NK-92 treated with Interleukin-12 subunit alpha and Interleukin-12 subunit beta, amount 100 ng/mL, for 24 hours (cell line): ENCODE data around the gene OSBPL1A.
A peak's percentile ranks its signal among the peaks of the same experiment; 100 is the strongest.
"Not testable (repeated sequence)": the region's sequence is repeated elsewhere in the genome, so short reads cannot be mapped to it uniquely, and the experiment has no call there.

Experiments
- DNase-seq: peaks from one replicate; lab custom pipeline; 2025; lab: John Stamatoyannopoulos, UW

The OSBPL1A gene

DNA sequence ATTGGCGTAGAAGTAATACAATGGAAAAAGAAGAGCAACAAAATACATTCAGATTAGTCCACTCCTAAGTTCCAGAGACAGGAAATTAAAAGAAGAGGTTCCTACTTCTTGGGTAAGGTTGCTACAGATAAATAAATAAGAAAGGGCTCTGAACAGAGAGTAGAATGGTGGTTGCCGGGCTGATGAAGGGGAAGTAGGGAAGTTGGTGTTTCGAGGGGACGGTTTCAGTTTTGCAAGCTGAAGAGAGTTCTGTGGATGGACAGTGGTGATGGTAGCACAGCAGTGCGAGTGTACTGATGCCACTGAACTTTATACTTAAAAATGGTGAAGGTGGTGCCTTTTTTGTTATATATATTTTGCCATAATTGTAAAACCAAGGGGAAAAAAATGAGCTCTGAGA, 210.6 kb downstream of the OSBPL1A start:
- no peak for DNase-seq

DNA sequence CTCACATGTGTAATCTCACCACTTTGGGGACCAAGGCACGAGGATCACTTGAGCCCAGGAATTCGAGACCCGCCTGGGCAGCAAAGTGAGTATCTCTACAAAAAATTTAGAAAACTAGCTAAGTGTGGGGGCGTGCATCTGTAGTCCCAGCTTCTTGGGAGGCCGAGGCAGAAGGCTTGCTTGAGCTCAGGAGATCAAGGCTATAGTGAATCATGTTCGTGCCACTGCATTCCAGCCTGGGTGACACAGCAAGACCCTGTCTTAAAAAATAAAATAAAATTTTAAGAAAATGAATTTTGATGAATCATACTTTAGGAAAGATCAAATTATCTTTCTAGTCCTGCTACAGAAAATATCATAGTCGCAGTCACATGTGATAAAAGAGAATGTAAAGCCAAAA, 211.8 kb downstream of the OSBPL1A start:
- DNase-seq = no peak

DNA sequence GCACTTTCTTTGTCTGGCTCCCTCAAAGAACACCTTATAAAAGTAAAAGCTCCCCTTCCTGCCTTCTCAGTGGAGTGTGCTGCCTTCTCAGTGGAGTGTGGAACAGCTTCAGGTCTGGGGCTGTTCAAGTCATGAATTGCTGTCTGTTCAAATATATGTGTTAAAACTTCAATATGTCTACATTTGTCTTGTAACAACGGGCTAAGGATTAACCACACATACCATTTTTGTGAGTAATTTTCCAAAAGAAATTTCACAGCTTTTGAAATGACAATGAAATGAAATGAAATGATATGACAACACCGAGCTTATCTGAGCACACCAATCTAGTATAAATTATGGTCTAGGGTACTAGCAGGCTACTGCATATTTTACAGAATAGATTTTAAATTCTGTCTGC, 215.8 kb downstream of the OSBPL1A start:
- DNase-seq = no peak

DNA sequence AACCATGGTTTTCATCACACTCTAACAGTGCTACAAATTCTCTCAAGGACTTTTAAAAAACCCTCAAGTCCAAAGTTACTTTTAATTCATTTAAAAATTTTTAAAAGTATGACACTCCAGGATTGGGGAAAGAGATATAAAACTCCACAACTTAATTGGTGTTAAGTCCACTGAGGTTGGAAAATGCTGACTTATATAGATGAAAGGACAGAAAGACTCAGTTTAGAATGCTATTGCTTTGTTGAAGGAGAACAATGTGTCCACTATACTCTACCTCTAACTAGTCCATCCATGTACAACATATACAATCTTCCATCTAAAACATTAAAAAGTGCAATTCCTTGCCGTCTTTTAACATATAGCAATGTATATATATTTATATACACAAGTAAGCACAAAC, 217.6 kb downstream of the OSBPL1A start:
- no peak for DNase-seq

DNA sequence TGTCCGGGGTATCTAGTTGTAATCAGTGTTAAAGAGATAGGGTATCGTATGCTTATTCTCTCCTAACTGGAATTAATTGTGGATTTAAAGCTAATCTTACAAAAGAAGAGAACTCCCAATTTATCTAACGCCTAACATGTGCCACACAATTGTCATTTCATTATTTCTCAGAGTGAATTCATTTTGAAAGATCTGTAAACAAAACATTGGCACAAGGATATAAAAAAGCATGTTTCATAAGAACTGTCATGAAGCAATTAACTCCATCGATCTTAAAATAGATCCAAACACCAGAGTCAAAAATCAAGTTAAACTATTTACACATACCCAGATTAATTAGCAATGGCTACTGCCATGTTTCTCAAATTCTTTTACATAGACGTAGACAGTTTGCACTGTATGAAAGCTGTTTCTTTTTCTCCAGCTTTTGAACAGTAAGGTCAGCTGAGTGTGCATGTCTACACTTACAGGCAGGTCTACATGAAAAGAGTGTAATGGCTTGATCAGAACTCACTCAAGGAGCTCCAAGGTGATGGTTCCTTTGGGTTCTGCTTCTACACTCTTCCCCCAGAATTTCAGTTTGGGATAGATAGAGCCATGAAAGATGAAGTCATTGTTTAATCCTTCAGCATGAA, 220.0 kb downstream of the OSBPL1A start:
- no peak for DNase-seq

DNA sequence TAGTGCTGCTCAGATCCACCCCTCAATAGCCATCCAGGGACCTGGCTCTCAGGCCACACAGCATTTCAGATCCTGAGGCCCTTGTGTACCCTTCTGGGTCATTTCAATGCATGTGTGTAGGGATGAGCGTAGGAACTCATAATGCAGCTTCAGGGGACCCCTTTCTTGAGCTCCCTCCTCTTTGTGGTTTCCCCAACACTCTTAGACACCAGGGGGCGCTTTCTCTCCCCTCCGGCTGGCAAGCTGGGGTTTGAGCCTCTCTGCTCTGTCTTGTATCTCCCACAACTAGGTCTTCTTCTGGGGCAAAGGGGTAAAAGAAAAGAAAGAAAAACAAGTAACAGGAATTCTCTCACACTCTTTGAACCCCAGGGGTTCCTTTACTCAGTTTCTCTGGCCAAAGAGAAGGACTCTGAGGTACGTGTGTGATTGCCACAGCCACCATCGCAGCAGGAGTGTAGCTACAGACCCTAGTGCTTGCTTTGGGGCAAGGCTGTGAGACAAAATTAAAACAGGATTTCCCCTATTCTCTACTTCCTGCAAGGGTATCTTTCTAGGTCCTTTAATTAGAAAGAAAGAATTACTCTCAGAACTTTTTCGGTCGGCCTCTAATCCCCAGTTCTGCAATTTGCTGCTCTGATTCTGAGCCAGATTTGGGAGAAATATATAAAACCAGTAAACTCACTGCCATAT, 220.8 kb downstream of the OSBPL1A start:
- DNase-seq = peak; percentile 2

DNA sequence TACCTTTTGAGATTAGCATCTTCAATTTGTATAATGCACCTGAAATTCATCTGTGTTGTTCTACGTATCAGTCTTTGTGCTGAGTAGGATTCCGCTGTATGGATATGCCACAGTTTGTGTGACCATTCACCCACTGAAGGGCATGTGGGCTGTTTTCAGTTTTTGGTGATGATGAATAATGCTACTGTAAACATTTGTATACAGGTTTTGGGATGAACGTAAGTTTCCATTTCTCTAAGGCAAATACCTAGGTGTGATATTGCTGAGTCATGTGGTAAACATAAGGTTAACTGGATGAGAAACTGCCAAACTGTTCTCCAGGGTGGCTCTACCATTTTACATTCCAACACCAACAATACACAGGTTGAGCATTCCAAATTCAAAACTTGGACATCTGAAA, 223.6 kb downstream of the OSBPL1A start:
- no peak for DNase-seq

DNA sequence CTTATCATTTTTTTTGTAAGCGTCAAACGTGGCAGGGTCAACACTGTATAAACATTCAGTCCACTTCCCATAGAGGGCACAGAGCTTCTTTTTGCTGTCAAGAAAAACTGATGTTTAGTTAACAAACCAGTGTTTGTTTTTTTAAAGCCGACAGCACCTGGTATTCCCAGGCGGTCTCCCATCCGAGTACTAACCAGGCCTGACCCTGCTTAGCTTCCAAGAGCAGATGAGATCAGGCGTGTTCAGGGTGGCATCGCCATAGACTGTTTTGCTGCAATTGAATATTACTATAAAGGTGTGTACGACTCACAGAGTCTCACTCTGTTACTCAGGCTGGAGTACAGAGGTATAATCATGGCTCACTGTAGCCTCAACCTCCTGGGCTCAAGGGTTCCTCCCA, 227.3 kb downstream of the OSBPL1A start:
- no peak for DNase-seq

DNA sequence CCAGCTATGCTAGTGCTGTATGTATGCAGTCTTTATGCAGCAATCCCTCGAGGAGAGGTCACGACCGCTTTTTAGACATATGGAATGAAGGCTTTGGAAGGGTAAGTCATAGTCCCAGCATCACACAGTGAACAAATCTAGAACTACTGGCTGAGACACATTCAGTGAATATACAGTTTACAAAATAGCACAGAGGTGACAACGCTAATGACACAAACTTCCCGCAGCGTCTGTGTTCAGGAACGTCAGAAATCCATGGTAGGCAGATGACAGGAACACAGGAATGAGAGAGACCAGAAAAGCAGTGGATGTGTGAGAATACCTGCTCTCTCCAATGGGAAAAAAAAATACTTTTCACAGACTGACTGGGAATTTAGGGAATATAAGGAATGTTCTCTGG, 229.1 kb downstream of the OSBPL1A start:
- no peak for DNase-seq

DNA sequence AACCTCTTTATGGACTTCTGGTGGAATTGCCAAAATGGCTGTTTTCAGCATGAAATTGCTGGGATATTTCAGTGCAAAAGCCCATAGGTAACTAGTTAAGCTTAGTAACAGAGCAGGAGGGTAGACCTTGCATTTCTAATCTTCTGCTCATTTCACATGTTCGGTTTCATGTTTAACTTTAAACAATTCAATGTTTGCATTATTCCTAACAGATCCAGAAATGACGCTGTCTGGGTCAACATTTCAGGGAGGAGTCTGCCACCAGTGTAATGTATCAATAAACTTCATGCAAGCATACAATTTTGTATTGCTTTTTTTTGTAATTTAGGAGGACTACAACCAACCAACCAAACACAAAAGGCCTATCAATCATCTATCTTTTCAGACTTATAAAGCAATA, 236.3 kb downstream of the OSBPL1A start:
- DNase-seq = no peak

DNA sequence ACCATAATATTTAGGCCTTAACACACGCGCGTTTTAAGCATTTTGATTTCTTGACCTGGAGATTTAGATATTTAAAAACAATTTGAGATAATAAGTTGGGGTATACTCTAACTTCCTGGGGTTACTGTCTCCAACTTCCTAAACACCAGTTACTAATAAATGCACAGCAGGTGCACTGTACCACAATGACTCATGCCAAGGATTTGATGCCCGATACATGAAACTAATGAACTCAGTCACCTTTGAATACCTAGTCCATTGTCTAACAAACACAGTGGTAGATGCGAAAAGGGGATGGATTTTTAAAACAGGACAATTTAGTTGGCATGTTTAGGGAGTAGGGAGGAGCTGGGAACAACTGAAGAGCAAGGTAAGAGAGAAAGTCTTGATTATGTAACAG, 237.5 kb downstream of the OSBPL1A start:
- DNase-seq = no peak

DNA sequence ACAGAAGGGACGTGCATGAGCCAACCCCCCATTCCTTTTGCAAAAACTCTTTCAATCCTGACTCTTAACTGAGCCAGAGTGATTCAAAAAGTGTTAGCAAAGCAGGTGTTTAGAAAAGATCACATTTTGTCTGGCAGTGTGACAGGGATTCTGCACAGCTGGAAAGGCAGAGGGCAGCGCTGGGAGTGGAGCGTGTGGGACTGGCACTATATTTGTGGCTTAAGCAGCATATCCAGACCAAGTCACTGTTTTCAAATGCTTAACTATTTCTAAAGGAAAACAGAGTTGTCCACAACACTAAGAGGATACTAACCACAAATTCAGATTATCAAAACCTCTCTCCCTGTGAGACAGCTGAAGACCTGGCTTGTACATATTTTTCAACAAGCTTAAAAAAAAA, 239.8 kb downstream of the OSBPL1A start:
- no peak for DNase-seq

DNA sequence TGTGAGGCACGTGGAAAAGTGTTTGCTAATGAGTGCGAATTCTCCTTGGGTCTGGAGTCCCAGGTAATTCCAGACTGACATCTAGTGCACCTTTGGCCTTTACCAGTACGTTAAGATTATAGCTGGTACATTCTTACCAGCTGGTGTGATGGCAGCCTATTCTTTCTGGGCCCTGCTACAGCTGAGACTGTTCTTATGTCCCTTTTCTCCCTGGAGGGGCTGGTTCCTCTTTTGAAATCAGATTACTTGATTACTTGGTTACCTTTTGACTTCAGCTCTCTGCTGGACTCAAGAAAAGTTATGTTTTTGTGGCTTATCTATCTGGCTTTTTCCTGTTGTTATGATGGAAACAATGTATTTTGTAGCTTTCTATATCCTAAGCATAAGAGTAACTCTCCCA, 244.2 kb downstream of the OSBPL1A start:
- no peak for DNase-seq

DNA sequence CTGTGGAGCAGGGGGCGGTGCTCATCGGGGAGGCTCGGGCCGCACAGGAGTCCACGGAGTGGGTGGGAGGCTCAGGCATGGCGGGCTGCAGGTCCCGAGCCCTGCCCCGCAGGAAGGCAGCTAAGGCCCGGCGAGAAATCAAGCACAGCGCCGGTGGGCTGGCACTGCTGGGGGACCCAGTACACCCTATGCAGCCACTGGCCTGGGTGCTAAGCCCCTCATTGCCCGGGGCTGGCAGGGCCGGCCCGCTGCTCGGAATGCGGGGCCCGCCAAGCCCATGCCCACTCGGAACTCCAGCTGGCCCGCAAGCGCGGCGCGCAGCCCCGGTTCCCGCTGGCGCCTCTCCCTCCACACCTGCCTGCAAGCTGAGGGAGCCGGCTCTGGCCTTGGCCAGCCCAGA, 248.0 kb downstream of the OSBPL1A start:
- not testable (repeated sequence) for DNase-seq

DNA sequence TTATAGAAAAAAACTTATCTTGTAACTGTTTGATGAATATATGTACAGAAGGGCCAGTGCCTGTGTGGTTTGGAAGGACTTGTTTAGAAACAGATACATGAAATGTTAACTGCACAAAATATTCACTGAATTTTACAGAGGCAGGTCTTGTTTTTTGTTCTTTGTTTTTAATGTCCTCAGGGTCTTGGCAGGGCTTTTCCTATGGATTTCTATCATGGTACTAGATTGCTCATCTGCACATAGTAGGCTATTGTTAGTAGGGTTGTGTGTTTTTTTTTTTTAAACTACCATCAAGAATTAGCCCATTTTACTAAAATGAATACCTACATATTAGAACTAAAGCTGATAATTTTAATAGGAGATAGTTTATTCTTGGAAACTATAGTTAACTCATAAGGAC, 255.2 kb downstream of the OSBPL1A start:
- DNase-seq = no peak

DNA sequence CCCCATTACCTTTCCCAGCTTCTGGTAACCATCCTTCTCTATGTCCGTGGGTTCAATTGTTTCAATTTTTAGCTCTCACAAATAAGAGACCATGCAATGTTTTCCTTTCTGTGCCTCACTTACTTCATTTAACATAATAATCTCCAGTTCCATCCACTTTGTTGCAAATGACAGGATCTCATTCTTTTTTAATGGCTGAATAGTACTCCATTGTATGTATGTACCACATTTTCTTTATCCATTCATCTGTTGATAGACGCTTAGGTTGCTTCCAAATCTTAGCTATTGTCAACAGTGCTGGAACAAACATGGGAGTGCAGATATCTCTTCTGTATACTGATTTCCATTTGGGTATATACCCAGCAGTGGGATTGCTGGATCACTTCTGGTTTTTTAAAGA, 256.9 kb downstream of the OSBPL1A start:
- no peak for DNase-seq

DNA sequence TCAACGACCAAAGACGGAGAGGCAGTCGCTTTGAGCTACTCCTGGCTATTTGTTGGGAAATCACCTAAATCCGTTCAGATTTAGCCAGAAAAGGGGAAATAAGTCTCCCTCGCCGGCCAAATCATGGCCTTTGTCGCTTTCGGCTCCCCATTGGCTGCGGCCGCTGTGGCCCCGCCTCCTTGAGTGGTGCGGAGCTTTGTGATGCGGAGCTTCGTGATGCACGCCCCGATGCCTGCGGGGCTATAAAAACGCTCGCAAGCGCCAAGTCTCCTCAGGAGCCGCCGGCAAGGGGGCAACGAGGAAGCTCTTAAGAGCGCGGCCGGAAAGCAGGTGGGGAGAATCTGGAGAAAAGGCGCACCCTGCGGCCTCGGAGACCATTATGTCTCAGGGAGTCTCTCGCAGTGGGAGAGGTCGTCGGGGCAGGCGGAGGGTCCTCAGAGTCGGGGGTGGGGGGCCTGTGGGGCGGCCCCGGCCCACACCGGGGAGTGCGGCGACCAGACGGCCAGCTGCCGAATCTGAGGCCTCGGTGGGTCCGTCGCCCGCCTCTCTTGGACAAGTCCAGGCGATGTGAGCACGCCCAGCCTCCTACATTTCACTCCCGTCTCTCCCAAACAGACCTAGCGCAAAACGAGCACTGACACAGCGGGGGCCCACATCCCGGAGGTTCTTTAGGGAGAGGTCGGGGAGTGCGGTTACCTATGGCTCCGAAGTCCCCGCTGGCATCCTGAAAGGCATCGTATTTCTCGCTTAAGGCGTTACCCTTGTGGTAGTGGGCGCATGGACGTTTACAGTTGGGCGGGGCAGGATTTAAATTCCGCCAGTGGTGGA, 258.6 kb downstream of the OSBPL1A start, which contains the start of gene CABYR:
Gene CABYR (plus strand): TSS at position 274 of the 828 bp plus-strand sequence. CDS start 4,053 bp downstream, outside the sequence.
- no peak for DNase-seq

DNA sequence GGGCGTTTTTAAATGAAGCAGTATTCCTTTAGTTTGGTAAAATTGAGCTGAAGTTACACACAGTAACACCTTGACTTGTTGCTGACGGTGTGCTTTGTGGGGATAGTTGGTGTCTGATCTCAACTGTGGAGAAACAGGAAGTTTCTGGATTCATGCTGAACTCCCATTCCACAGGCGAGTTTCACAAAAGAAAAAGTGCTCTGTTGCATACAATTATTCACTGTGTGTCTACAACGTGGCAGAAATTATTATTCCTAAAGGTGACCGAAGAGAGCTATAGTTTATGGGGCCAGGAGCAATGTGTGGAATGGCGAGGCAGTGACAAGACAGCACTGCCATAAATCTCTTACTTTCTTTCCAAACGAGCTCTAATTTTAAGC, 259.2 kb downstream of the OSBPL1A start:
- DNase-seq = no peak

DNA sequence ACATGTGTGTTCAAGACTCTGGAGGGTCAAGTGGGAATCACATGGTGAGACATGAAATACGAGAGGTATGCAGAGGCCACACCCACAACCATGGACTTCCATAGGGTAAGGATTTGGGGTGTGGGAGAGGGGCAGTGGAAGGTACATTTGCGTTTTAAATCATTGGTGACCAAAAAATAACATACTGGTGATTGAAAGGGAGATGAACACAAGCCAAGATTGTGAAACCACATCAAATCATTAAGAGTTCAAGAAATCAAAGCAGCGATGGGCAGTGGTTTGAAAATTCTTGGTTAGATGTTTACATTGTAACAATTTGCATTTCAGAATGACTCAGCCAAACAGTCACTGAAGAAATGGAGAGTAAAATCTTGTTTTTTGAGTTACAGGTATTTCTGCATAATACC, 260.7 kb downstream of the OSBPL1A start:
- no peak for DNase-seq

DNA sequence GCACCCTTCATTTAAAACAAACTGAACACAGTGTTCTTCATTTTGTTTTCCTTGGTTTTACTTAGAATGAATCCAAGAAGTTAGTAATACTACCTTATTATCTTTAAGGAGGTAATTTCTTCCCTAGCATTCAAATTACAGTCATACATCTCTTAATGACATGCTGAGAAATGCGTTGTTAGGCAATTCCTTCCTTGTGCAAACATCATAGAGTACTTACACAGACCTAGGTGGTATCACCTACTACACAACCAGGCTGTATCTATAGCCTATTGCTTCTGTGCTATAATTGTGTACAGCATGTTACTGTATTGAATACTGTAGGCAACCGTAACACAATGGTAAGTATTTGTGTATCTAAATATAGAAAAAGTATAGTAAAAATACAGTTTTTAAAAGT, 267.1 kb downstream of the OSBPL1A start:
- no peak for DNase-seq

DNA sequence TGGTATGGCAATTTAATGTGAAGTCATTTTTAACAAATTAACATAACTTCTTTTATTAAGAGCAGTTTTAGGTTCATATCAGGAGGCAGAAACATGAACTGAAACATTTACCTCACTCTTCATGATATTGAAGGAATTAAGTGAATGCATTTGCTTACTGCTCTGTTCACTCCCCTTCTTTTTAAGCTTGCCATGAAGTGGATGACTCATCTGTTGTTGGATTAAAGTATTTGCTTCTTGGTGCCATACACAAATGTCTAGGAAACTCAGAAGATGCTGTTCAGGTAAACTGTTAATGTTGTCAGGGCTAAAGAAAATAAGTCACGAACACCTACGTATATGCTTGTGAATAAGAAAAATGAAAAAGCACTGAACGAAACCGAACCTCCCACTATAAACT, 268.9 kb downstream of the OSBPL1A start:
- DNase-seq = no peak

DNA sequence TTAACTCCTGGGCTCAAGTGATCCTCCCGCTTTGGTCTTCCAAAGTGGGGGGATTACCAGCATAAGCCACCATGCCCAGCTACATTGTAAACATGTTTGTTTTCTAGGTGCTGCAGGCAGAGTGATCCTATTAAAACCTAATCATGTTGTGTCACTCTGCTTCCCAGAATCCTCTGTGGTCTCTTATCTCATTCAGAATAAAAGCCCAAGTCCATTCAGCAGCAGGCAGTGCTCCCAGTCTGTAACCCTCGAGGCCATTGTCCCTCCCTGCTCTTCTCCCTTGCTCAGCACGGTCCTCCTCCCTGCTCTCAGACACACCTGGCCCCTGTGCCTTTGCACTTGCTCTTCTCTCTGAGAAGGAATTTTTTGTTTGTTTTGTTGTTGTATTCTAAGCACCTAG, 269.9 kb downstream of the OSBPL1A start:
- DNase-seq = no peak
